Measurements from ENCODE around the gene ESR2. TPM values are rescaled to one million over a fixed set of nuclear protein-coding genes. Genes with fewer than 3 reads are reported as not detected.

ESR2 gene
- total RNA-seq, 1 donor from 2014 or later, result not detected

- H3K27me3 Mint-ChIP-seq (ENCODE audit: unreplicated experiment), result no peaks in the 10 kb centered on the region
- no peak overlapping the region for H3K27ac Mint-ChIP-seq (ENCODE audit: unreplicated experiment)
- H3K9me3 Mint-ChIP-seq (ENCODE audit: unreplicated experiment), result no peaks in the 10 kb centered on the region
- TF ChIP-seq CTCF (IDR thresholded peaks at IDR 0.05; ENCODE audit: unreplicated experiment), result no peak
- H3K4me1 Mint-ChIP-seq (ENCODE audit: unreplicated experiment), result no peaks in the 10 kb centered on the region
- H3K36me3 Mint-ChIP-seq (ENCODE audit: low read depth, unreplicated experiment), result no peaks in the 10 kb centered on the region
- no peak for DNase-seq (ENCODE audit: low spot score)
- H3K4me3 Mint-ChIP-seq (ENCODE audit: unreplicated experiment), result no peak overlapping the region
Measured at GRCh38 chr14:64249363-64249762, 44.8 kb downstream of the ESR2 start.

- H3K27me3 Mint-ChIP-seq (ENCODE audit: unreplicated experiment), result peaks cover 4% of the 10 kb centered on the region
- DNase-seq (ENCODE audit: low spot score), result no peak
- TF ChIP-seq CTCF (IDR thresholded peaks at IDR 0.05; ENCODE audit: unreplicated experiment), result no peak
- no peak overlapping the region for H3K4me3 Mint-ChIP-seq (ENCODE audit: unreplicated experiment)
- no peaks in the 10 kb centered on the region for H3K36me3 Mint-ChIP-seq (ENCODE audit: low read depth, unreplicated experiment)
- H3K9me3 Mint-ChIP-seq (ENCODE audit: unreplicated experiment), result no peaks in the 10 kb centered on the region
- no peaks in the 10 kb centered on the region for H3K4me1 Mint-ChIP-seq (ENCODE audit: unreplicated experiment)
- no peak overlapping the region for H3K27ac Mint-ChIP-seq (ENCODE audit: unreplicated experiment)
Measured at GRCh38 chr14:64248689-64249088, 45.5 kb downstream of the ESR2 start.

GRCh38 chr14:64247195-64247594 is 47.0 kb downstream of the ESR2 start:
- Mint-ChIP-seq H3K27ac (ENCODE audit: unreplicated experiment) (no peak overlapping the region), H3K4me3 (ENCODE audit: unreplicated experiment) (no peak overlapping the region), H3K9me3 (ENCODE audit: unreplicated experiment) (no peaks in the 10 kb centered on the region), H3K27me3 (ENCODE audit: unreplicated experiment) (peaks cover 5% of the 10 kb centered on the region), H3K36me3 (ENCODE audit: low read depth, unreplicated experiment) (no peaks in the 10 kb centered on the region), H3K4me1 (ENCODE audit: unreplicated experiment) (no peaks in the 10 kb centered on the region)
- TF ChIP-seq CTCF (IDR thresholded peaks at IDR 0.05; ENCODE audit: unreplicated experiment), result no peak
- DNase-seq (ENCODE audit: low spot score), result no peak

GRCh38 chr14:64246688-64247087 is 47.5 kb downstream of the ESR2 start:
- no peak for DNase-seq (ENCODE audit: low spot score)
- no peak for TF ChIP-seq CTCF (IDR thresholded peaks at IDR 0.05; ENCODE audit: unreplicated experiment)

GRCh38 chr14:64245491-64245890 is 48.7 kb downstream of the ESR2 start:
- H3K36me3 Mint-ChIP-seq (ENCODE audit: low read depth, unreplicated experiment), result no peaks in the 10 kb centered on the region
- H3K4me1 Mint-ChIP-seq (ENCODE audit: unreplicated experiment), result no peaks in the 10 kb centered on the region
- H3K9me3 Mint-ChIP-seq (ENCODE audit: unreplicated experiment), result no peaks in the 10 kb centered on the region
- DNase-seq (ENCODE audit: low spot score), result no peak
- no peak for TF ChIP-seq CTCF (IDR thresholded peaks at IDR 0.05; ENCODE audit: unreplicated experiment)
- no peak overlapping the region for H3K4me3 Mint-ChIP-seq (ENCODE audit: unreplicated experiment)
- no peak overlapping the region for H3K27ac Mint-ChIP-seq (ENCODE audit: unreplicated experiment)
- H3K27me3 Mint-ChIP-seq (ENCODE audit: unreplicated experiment), result peaks cover 5% of the 10 kb centered on the region

More at GRCh38 chr14:64246688-64247087, 47.5 kb downstream of the ESR2 start:
- no peaks in the 10 kb centered on the region for H3K36me3 Mint-ChIP-seq (ENCODE audit: low read depth, unreplicated experiment)
- H3K4me1 Mint-ChIP-seq (ENCODE audit: unreplicated experiment), result no peaks in the 10 kb centered on the region
- no peaks in the 10 kb centered on the region for H3K9me3 Mint-ChIP-seq (ENCODE audit: unreplicated experiment)
- H3K27me3 Mint-ChIP-seq (ENCODE audit: unreplicated experiment), result peaks cover 5% of the 10 kb centered on the region
- no peak overlapping the region for H3K4me3 Mint-ChIP-seq (ENCODE audit: unreplicated experiment)
- H3K27ac Mint-ChIP-seq (ENCODE audit: unreplicated experiment), result no peak overlapping the region
